Breast epithelium (tissue), 3 donors: Measurements from ENCODE around the gene APOC1.

ENCODE experiments used
- POLR2AphosphoS5 ChIP-seq, 3 donors: sonication (generic); formaldehyde crosslinking; IDR thresholded peaks; one replicate each; pipeline ENCODE4 v1.6.1; 2017; ENCODE audit warnings: antibody characterized with exemption in 3 of 3
- TF ChIP-seq, protein P1 (sequence below), 3 donors: fragments of 450-650 bp; IDR thresholded peaks; one replicate each; pipeline ENCODE4 v1.5.1; 2016 to 2017; ENCODE audit warnings: antibody characterized with exemption in 3 of 3, mild to moderate bottlenecking in 3 of 3, moderate library complexity in 3 of 3

GRCh38 chr19:44907613-44908012 lies 6.8 kb upstream of the APOC1 start:
- TF ChIP-seq, protein P1, sequence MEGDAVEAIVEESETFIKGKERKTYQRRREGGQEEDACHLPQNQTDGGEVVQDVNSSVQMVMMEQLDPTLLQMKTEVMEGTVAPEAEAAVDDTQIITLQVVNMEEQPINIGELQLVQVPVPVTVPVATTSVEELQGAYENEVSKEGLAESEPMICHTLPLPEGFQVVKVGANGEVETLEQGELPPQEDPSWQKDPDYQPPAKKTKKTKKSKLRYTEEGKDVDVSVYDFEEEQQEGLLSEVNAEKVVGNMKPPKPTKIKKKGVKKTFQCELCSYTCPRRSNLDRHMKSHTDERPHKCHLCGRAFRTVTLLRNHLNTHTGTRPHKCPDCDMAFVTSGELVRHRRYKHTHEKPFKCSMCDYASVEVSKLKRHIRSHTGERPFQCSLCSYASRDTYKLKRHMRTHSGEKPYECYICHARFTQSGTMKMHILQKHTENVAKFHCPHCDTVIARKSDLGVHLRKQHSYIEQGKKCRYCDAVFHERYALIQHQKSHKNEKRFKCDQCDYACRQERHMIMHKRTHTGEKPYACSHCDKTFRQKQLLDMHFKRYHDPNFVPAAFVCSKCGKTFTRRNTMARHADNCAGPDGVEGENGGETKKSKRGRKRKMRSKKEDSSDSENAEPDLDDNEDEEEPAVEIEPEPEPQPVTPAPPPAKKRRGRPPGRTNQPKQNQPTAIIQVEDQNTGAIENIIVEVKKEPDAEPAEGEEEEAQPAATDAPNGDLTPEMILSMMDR (IDR thresholded peaks at IDR 0.05): no peak
- TF ChIP-seq POLR2AphosphoS5 (IDR thresholded peaks at IDR 0.05): no peak
